ENCODE data around the gene GLYATL2.

GLYATL2 gene, protein sequence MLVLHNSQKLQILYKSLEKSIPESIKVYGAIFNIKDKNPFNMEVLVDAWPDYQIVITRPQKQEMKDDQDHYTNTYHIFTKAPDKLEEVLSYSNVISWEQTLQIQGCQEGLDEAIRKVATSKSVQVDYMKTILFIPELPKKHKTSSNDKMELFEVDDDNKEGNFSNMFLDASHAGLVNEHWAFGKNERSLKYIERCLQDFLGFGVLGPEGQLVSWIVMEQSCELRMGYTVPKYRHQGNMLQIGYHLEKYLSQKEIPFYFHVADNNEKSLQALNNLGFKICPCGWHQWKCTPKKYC

DNA sequence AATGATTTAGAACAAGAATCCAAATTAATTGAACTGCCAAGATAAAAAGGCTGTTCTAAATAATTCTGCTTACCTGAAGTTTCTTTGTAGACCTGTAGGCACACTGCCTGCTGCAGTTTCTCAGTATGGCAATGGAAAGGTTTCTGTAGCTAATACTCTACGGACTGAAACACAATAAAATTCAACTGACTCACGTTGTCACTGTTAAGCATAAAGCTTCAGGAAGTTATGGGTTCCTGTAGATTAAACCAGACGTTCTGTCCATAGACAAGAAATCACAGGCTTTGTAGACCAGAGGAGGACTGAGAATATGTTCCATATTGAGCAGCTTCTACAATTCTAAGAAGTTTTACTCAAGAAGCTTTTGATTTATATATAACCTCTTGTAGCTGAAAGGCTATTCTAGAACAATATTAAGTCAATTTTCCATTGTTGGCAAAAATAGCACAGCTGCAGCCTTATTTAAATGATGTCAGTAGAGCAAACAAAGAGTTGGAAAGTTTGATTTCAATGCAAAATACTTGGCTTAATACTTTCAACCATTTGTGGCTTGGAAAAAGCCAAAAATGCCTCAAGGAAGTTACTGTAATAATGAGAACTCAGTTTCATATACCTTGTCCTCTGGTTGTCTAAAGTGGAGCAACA is at the start of gene GLYATL2:
Gene GLYATL2, minus strand, starts transcription at position 344 of the 645 bp plus-strand sequence. CDS start 5,092 bp downstream, outside the sequence.
- TF ChIP-seq, protein P1, sequence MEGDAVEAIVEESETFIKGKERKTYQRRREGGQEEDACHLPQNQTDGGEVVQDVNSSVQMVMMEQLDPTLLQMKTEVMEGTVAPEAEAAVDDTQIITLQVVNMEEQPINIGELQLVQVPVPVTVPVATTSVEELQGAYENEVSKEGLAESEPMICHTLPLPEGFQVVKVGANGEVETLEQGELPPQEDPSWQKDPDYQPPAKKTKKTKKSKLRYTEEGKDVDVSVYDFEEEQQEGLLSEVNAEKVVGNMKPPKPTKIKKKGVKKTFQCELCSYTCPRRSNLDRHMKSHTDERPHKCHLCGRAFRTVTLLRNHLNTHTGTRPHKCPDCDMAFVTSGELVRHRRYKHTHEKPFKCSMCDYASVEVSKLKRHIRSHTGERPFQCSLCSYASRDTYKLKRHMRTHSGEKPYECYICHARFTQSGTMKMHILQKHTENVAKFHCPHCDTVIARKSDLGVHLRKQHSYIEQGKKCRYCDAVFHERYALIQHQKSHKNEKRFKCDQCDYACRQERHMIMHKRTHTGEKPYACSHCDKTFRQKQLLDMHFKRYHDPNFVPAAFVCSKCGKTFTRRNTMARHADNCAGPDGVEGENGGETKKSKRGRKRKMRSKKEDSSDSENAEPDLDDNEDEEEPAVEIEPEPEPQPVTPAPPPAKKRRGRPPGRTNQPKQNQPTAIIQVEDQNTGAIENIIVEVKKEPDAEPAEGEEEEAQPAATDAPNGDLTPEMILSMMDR (IDR thresholded peaks at IDR 0.05; ENCODE audit: insufficient read depth, low read depth, low read length, missing control alignments): no peak
- DNase-seq (ENCODE audit: low read depth): no peak
- no peak within 1 kb of the TSS for H3K4me3 ChIP-seq (ENCODE audit: low read depth, low read length)

DNA sequence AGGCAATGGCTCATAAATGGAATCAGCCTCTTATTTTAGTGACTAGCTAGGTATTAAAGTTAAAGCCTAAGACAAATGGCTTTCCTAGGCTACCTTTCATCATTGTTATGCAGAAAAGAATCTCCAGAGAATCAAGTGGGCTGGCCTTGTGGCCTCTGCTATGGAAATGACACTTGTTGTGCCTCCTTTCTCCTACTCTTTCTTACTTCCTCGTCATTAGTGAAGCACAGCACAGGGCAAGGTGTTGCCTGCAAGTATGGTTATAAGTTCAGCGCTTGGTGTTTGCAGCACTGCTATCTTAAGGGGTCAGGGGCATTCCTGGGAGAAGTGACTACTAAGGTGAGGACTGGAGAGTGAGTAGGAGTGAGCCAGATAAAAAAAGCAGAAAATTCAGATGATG is 49.4 kb upstream of the GLYATL2 start:
- no peak for DNase-seq (ENCODE audit: low read depth)
- H3K4me3 ChIP-seq (ENCODE audit: low read depth, low read length): no peak overlapping the region
- TF ChIP-seq, protein P1 (IDR thresholded peaks at IDR 0.05; ENCODE audit: insufficient read depth, low read depth, low read length, missing control alignments): no peak

DNA sequence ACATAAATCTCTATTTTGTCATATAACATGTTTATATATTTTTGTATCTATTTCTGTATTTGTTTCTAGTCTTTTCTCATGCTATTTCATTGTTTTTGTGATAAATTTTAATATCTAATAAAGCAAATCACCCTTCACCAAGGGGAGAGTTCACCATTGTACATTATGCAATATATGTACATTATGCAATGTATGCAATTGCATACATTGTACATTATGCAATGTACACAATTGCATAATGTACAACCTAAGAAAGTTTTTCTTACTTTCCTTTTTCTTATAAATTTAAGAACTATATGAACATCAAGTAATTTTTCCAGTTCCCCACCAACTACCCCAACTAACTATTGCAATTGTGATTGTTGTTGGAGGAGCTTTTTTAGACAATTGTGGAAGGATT is 44.1 kb upstream of the GLYATL2 start:
- no peak overlapping the region for H3K4me3 ChIP-seq (ENCODE audit: low read depth, low read length)
- no peak for DNase-seq (ENCODE audit: low read depth)
- TF ChIP-seq, protein P1 (IDR thresholded peaks at IDR 0.05; ENCODE audit: insufficient read depth, low read depth, low read length, missing control alignments): no peak

DNA sequence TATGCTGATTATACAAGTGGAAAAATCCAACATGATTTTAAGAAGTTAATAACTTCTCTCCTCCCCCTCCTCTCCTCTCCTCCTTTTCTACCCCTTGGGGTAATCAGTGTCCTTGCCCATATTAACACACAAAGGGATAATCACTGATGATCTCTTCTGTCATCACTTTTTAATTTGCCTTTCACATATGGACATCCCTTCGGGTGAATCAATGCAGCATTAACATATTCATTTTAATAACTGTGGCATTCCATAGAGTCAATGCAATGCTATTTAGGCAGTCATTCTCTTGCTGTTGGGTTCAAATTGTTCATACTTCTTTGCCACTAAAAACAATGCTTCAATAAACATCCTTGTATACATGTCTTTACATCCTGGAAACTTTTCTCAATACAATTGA is 42.9 kb upstream of the GLYATL2 start:
- DNase-seq (ENCODE audit: low read depth): no peak
- H3K4me3 ChIP-seq (ENCODE audit: low read depth, low read length): no peak overlapping the region
- TF ChIP-seq, protein P1 (IDR thresholded peaks at IDR 0.05; ENCODE audit: insufficient read depth, low read depth, low read length, missing control alignments): no peak

DNA sequence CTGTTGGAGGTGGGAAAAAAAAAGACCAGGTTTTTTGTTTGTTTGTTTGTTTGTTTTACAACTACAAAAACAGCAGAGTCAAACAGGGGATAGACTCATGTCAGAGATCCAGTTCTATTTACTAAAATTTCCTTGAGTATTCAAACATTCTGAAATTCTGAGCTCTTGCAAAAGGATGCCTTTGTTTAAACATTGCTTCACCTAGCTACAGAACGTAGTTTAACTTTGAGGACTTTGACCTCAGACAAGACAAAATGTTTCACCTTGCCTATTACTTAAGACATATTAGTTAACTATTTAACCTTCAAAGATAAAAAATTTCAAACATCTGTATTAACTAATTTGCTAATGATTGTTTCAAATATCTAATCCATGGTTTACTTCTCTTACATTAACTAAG is 36.1 kb upstream of the GLYATL2 start:
- TF ChIP-seq, protein P1 (IDR thresholded peaks at IDR 0.05; ENCODE audit: insufficient read depth, low read depth, low read length, missing control alignments): no peak
- no peak overlapping the region for H3K4me3 ChIP-seq (ENCODE audit: low read depth, low read length)
- DNase-seq (ENCODE audit: low read depth): no peak

DNA sequence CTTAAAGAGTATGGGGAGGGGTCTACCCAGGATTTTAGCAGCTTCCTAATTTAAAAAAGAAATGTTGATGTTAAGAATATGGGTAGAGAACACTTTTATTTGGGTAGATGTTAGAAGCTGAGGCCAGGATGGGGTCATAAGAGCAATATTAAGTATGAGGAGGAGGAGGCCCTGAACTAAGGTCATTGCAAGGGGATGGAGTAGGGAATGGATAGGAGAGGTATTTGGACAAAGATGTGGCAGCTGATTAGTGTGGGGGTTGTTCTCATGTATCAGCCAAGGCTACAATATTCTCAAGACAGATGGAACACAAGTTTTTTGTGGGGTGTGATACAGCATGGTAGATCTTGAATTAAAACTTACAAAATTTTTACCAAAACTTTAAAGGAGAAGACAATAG is 35.7 kb upstream of the GLYATL2 start:
- H3K4me3 ChIP-seq (ENCODE audit: low read depth, low read length): no peak overlapping the region
- TF ChIP-seq, protein P1 (IDR thresholded peaks at IDR 0.05; ENCODE audit: insufficient read depth, low read depth, low read length, missing control alignments): no peak
- no peak for DNase-seq (ENCODE audit: low read depth)
